Spleen (tissue), 7 donors: ENCODE results near the gene TPK1.

Experiments used
- POLR2A ChIP-seq, 3 donors: fragments of 450-650 bp; IDR thresholded peaks; one replicate each; pipeline ENCODE4 v1.5.1; 2017; ENCODE audit warnings: antibody characterized with exemption in 3 of 3, mild to moderate bottlenecking in 1 of 3
- POLR2AphosphoS5 ChIP-seq, 3 donors: sonication (generic); formaldehyde crosslinking; IDR thresholded peaks; one replicate each; pipeline ENCODE4 v1.5.1; 2017; ENCODE audit warnings: antibody characterized with exemption in 3 of 3
- TF ChIP-seq, protein P1 (sequence below), 11 experiments: fragments of 200-600 bp in 7 of 11; fragments of 450-650 bp in 4 of 11; sonication (generic) in 4 of 11; IDR thresholded peaks in 8 of 11; conservative IDR thresholded peaks in 3 of 11; 1 replicate in 7 of 11; 2 replicates in 4 of 11; pipeline versions ENCODE4 v1.4.0 to v1.8.0; 2016 to 2021; ENCODE audit warnings: antibody characterized with exemption in 11 of 11, inconsistent platforms in 4 of 11, mild to moderate bottlenecking in 1 of 11
- donor health status: DM: no; HTN: no; CAD: no; lungs with moderate emphysema.
- donor health status: DM: no; HTN: no; CAD: no.
- donor health status: DM: no; HTN: no; CAD: no.

DNA sequence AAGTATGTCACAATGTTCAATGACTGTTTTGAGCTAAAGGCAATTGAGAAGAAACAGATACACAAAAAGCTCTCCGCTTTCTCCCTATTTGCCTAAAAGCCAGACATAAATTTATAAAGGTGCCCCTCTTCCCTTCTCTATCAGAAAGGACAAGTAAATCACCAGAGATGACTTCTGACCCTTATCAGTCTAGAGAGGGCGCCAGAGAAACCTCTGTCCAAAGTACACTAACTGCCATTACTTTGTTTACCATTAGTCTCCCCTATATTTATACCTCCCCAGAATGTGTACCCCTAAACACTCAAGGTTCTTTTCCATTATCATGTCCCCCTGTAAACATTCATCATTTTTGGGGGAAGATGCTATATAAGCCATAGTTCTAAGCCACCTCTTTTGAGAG, 49.3 kb downstream of the TPK1 start:
- TF ChIP-seq, protein P1, sequence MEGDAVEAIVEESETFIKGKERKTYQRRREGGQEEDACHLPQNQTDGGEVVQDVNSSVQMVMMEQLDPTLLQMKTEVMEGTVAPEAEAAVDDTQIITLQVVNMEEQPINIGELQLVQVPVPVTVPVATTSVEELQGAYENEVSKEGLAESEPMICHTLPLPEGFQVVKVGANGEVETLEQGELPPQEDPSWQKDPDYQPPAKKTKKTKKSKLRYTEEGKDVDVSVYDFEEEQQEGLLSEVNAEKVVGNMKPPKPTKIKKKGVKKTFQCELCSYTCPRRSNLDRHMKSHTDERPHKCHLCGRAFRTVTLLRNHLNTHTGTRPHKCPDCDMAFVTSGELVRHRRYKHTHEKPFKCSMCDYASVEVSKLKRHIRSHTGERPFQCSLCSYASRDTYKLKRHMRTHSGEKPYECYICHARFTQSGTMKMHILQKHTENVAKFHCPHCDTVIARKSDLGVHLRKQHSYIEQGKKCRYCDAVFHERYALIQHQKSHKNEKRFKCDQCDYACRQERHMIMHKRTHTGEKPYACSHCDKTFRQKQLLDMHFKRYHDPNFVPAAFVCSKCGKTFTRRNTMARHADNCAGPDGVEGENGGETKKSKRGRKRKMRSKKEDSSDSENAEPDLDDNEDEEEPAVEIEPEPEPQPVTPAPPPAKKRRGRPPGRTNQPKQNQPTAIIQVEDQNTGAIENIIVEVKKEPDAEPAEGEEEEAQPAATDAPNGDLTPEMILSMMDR (IDR thresholded peaks at IDR 0.05 in 8 of 11, conservative IDR thresholded peaks at IDR 0.05 in 3 of 11), result peak in 1 of 11 experiments; percentile 22
- TF ChIP-seq POLR2A (IDR thresholded peaks at IDR 0.05) (no peak), POLR2AphosphoS5 (IDR thresholded peaks at IDR 0.05) (no peak)
